ENCODE measurements around the gene NEURL2.

NEURL2 gene

GRCh38 chr20:45842169-45842812 lies 48.7 kb downstream of the NEURL2 start:
- no peak overlapping the region for H2AK5ac ChIP-seq (ENCODE audit: low read depth, low read length)
- H3K4me2 ChIP-seq (ENCODE audit: insufficient read depth, low read length, poor library complexity, severe bottlenecking): no peak overlapping the region
- no peak overlapping the region for H4K8ac ChIP-seq (ENCODE audit: low read depth, low read length)
- H3K4me3 ChIP-seq (ENCODE audit: low read length in 2 of 2): no peak overlapping the region
- H2AFZ ChIP-seq (ENCODE audit: low read length): no peak overlapping the region
- H3K23ac ChIP-seq (ENCODE audit: low read depth, low read length, poor library complexity): no peak overlapping the region
- H4K91ac ChIP-seq (ENCODE audit: low read depth, low read length, poor library complexity): no peak overlapping the region
- no peak overlapping the region for H3K18ac ChIP-seq (ENCODE audit: low read length)
- H3K27ac ChIP-seq (replicated peaks; ENCODE audit: low read length): no peak overlapping the region
- no peak overlapping the region for H2BK15ac ChIP-seq (ENCODE audit: low read length)
- H3K9me3 ChIP-seq (replicated peaks in 1 of 2; ENCODE audit: control insufficient read depth in 2 of 2, insufficient read depth in 1 of 2, low read depth in 1 of 2, low read length in 2 of 2): no peaks in the 10 kb centered on the region
- H3K4ac ChIP-seq (ENCODE audit: low read length): no peak overlapping the region
- no peaks in the 10 kb centered on the region for H3K79me1 ChIP-seq (ENCODE audit: low read depth, low read length)
- no peak overlapping the region for H3K9ac ChIP-seq (ENCODE audit: low read depth, low read length, poor library complexity)
- H3K27me3 ChIP-seq (ENCODE audit: control insufficient read depth in 3 of 3, insufficient read depth in 3 of 3, low read depth in 1 of 3, low read length in 3 of 3): no peaks in the 10 kb centered on the region
- H2BK5ac ChIP-seq (ENCODE audit: low read length): no peak overlapping the region
- no peak overlapping the region for H2BK120ac ChIP-seq (ENCODE audit: low read depth, low read length)
- peaks cover 18 to 68% of the 10 kb centered on the region in 2 donors for H3K36me3 ChIP-seq (replicated peaks in 1 of 2; ENCODE audit: control insufficient read depth in 2 of 2, insufficient read depth in 2 of 2, low read length in 2 of 2)
- no peak overlapping the region for H3K14ac ChIP-seq (ENCODE audit: low read length)
- no peak for DNase-seq (ENCODE audit: low spot score)
- H3K4me1 ChIP-seq (ENCODE audit: control insufficient read depth in 2 of 2, insufficient read depth in 1 of 2, low read depth in 1 of 2, low read length in 2 of 2): no peaks in the 10 kb centered on the region
- no peak overlapping the region for H2BK12ac ChIP-seq (ENCODE audit: low read length)
- WGBS, 2 donors (ENCODE audit: extremely low coverage in 2 of 2, insufficient read length in 2 of 2, insufficient replicate concordance in 1 of 2): no CpG with 5 or more reads among the region's 5 CpGs

GRCh38 chr20:45841407-45842129 lies 49.4 kb downstream of the NEURL2 start:
- Histone ChIP-seq H4K91ac (ENCODE audit: low read depth, low read length, poor library complexity) (no peak overlapping the region), H2AFZ (ENCODE audit: low read length) (no peak overlapping the region), H2BK120ac (ENCODE audit: low read depth, low read length) (no peak overlapping the region), H2BK12ac (ENCODE audit: low read length) (no peak overlapping the region), H2BK15ac (ENCODE audit: low read length) (no peak overlapping the region), H3K36me3 (replicated peaks in 1 of 2; ENCODE audit: control insufficient read depth in 2 of 2, insufficient read depth in 2 of 2, low read length in 2 of 2) (peaks cover 18 to 71% of the 10 kb centered on the region in 2 donors), H4K8ac (ENCODE audit: low read depth, low read length) (no peak overlapping the region), H2AK5ac (ENCODE audit: low read depth, low read length) (no peak overlapping the region), H3K27me3 (ENCODE audit: control insufficient read depth in 3 of 3, insufficient read depth in 3 of 3, low read depth in 1 of 3, low read length in 3 of 3) (no peaks in the 10 kb centered on the region), H3K4me1 (ENCODE audit: control insufficient read depth in 2 of 2, insufficient read depth in 1 of 2, low read depth in 1 of 2, low read length in 2 of 2) (no peaks in the 10 kb centered on the region), H3K14ac (ENCODE audit: low read length) (no peak overlapping the region), H3K4me3 (ENCODE audit: low read length in 2 of 2) (no peak overlapping the region), H3K4ac (ENCODE audit: low read length) (no peak overlapping the region), H3K27ac (replicated peaks; ENCODE audit: low read length) (no peak overlapping the region), H3K9me3 (replicated peaks in 1 of 2; ENCODE audit: control insufficient read depth in 2 of 2, insufficient read depth in 1 of 2, low read depth in 1 of 2, low read length in 2 of 2) (no peaks in the 10 kb centered on the region), H2BK5ac (ENCODE audit: low read length) (no peak overlapping the region), H3K18ac (ENCODE audit: low read length) (no peak overlapping the region), H3K4me2 (ENCODE audit: insufficient read depth, low read length, poor library complexity, severe bottlenecking) (no peak overlapping the region), H3K9ac (ENCODE audit: low read depth, low read length, poor library complexity) (no peak overlapping the region), H3K79me1 (ENCODE audit: low read depth, low read length) (no peaks in the 10 kb centered on the region), H3K23ac (ENCODE audit: low read depth, low read length, poor library complexity) (no peak overlapping the region)
- no peak for DNase-seq (ENCODE audit: low spot score)
- WGBS, 2 donors (ENCODE audit: extremely low coverage in 2 of 2, insufficient read length in 2 of 2, insufficient replicate concordance in 1 of 2): no CpG with 5 or more reads among the region's 10 CpGs

- H3K27ac ChIP-seq (replicated peaks; ENCODE audit: low read length): no peak overlapping the region
- no peaks in the 10 kb centered on the region for H3K4me1 ChIP-seq (ENCODE audit: control insufficient read depth in 2 of 2, insufficient read depth in 1 of 2, low read depth in 1 of 2, low read length in 2 of 2)
- no peak overlapping the region for H4K91ac ChIP-seq (ENCODE audit: low read depth, low read length, poor library complexity)
- H2BK15ac ChIP-seq (ENCODE audit: low read length): no peak overlapping the region
- peaks cover 15 to 68% of the 10 kb centered on the region in 2 donors for H3K36me3 ChIP-seq (replicated peaks in 1 of 2; ENCODE audit: control insufficient read depth in 2 of 2, insufficient read depth in 2 of 2, low read length in 2 of 2)
- H3K14ac ChIP-seq (ENCODE audit: low read length): peak overlapping the region; percentile 56
- no peak overlapping the region for H2AK5ac ChIP-seq (ENCODE audit: low read depth, low read length)
- H3K9me3 ChIP-seq (replicated peaks in 1 of 2; ENCODE audit: control insufficient read depth in 2 of 2, insufficient read depth in 1 of 2, low read depth in 1 of 2, low read length in 2 of 2): no peaks in the 10 kb centered on the region
- H2BK120ac ChIP-seq (ENCODE audit: low read depth, low read length): no peak overlapping the region
- H3K9ac ChIP-seq (ENCODE audit: low read depth, low read length, poor library complexity): no peak overlapping the region
- H2BK5ac ChIP-seq (ENCODE audit: low read length): peak overlapping the region; percentile 53
- no peak overlapping the region for H4K8ac ChIP-seq (ENCODE audit: low read depth, low read length)
- H3K18ac ChIP-seq (ENCODE audit: low read length): no peak overlapping the region
- H2AFZ ChIP-seq (ENCODE audit: low read length): no peak overlapping the region
- peak overlapping the region; percentile 65 for H3K23ac ChIP-seq (ENCODE audit: low read depth, low read length, poor library complexity)
- no peak overlapping the region for H2BK12ac ChIP-seq (ENCODE audit: low read length)
- no peak overlapping the region for H3K4ac ChIP-seq (ENCODE audit: low read length)
- no peak for DNase-seq (ENCODE audit: low spot score)
- WGBS, 2 donors (ENCODE audit: extremely low coverage in 2 of 2, insufficient read length in 2 of 2, insufficient replicate concordance in 1 of 2): no CpG with 5 or more reads among the region's 25 CpGs
- no peaks in the 10 kb centered on the region for H3K27me3 ChIP-seq (ENCODE audit: control insufficient read depth in 3 of 3, insufficient read depth in 3 of 3, low read depth in 1 of 3, low read length in 3 of 3)
- H3K79me1 ChIP-seq (ENCODE audit: low read depth, low read length): no peaks in the 10 kb centered on the region
- H3K4me2 ChIP-seq (ENCODE audit: insufficient read depth, low read length, poor library complexity, severe bottlenecking): no peak overlapping the region
- no peak overlapping the region for H3K4me3 ChIP-seq (ENCODE audit: low read length in 2 of 2)
Observed at GRCh38 chr20:45840700-45841198, 50.3 kb downstream of the NEURL2 start.

Data from neuronal stem cell (in vitro differentiated cells).